ENCODE results near the gene JAG1.

Gene JAG1

DNA sequence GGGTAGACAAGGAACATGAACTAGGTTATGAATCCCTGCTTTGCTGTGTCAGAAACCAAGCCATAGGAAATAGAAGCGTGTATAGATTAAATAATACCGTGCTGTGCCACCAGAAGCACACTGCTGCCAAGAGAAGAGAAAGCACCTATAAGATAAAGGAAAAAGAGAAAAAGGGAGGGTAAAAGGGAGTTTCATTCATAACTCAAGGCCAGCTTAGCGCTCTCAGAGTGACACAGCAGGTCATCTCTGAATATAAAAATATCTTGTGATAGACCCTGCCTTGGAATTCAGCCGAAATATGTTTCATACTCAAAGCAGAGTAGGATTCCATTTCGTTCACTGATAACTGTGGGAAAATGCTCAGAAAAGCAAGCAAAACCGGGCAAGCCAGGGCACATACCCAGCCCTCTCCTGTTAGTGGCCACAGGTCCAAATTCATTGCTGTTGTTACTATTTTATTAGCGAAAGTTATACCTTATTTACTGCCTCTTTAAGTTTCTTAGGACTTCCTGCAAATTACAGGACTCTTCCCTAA is 8.7 kb downstream of the JAG1 start:
- Histone ChIP-seq H3K4me1 (ENCODE audit: control insufficient read depth, insufficient read depth, low read length) (peaks cover 30% of the 10 kb centered on the region), H3K9me3 (ENCODE audit: control insufficient read depth, insufficient read depth, low read depth, low read length) (no peaks in the 10 kb centered on the region), H3K4me3 (ENCODE audit: low read depth, low read length) (no peak overlapping the region), H3K36me3 (ENCODE audit: control insufficient read depth in 2 of 2, insufficient read depth in 1 of 2, low read length in 2 of 2) (peaks cover 0 to 69% of the 10 kb centered on the region in 2 experiments; a peak in 2 of 3 replicates), H3K27ac (ENCODE audit: extremely low read depth, low read depth, low read length) (peak overlapping the region; percentile 57)
- ChIA-PET POLR2A (interaction anchor here (1.1 kb wide), 1 partner anchor 9 kb away, joined by 5 read pairs; the partner anchor contains the start of gene JAG1), CTCF (interaction anchor here (0.7 to 0.9 kb wide), 3 partner anchors 686 to 1633 kb away, joined by 3 to 4 read pairs (median 3); no protein-coding TSS in a partner anchor)
- TF ChIP-seq SCRT2 (tag by site-specific recombination; IDR thresholded peaks at IDR 0.05) (peak; percentile 17; the same call in 1 of the 2 replicates), WT1 (tag by site-specific recombination; IDR thresholded peaks at IDR 0.05) (peak; percentile 59)
- TF ChIP-seq, protein P1, sequence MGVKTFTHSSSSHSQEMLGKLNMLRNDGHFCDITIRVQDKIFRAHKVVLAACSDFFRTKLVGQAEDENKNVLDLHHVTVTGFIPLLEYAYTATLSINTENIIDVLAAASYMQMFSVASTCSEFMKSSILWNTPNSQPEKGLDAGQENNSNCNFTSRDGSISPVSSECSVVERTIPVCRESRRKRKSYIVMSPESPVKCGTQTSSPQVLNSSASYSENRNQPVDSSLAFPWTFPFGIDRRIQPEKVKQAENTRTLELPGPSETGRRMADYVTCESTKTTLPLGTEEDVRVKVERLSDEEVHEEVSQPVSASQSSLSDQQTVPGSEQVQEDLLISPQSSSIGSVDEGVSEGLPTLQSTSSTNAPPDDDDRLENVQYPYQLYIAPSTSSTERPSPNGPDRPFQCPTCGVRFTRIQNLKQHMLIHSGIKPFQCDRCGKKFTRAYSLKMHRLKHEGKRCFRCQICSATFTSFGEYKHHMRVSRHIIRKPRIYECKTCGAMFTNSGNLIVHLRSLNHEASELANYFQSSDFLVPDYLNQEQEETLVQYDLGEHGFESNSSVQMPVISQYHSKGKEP (tag by site-specific recombination; IDR thresholded peaks at IDR 0.05), result no peak

GRCh38 chr20:10663756-10664155 is 10.0 kb downstream of the JAG1 start:
- TF ChIP-seq ZNF341 (tag by site-specific recombination; IDR thresholded peaks at IDR 0.05; ENCODE audit: low read depth), result no peak
- TF ChIP-seq ZNF785 (tag by site-specific recombination; IDR thresholded peaks at IDR 0.05), result no peak
- TF ChIP-seq, protein P2, sequence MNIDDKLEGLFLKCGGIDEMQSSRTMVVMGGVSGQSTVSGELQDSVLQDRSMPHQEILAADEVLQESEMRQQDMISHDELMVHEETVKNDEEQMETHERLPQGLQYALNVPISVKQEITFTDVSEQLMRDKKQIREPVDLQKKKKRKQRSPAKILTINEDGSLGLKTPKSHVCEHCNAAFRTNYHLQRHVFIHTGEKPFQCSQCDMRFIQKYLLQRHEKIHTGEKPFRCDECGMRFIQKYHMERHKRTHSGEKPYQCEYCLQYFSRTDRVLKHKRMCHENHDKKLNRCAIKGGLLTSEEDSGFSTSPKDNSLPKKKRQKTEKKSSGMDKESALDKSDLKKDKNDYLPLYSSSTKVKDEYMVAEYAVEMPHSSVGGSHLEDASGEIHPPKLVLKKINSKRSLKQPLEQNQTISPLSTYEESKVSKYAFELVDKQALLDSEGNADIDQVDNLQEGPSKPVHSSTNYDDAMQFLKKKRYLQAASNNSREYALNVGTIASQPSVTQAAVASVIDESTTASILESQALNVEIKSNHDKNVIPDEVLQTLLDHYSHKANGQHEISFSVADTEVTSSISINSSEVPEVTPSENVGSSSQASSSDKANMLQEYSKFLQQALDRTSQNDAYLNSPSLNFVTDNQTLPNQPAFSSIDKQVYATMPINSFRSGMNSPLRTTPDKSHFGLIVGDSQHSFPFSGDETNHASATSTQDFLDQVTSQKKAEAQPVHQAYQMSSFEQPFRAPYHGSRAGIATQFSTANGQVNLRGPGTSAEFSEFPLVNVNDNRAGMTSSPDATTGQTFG (tag by site-specific recombination; IDR thresholded peaks at IDR 0.05; ENCODE audit: borderline replicate concordance), result no peak
- TF ChIP-seq ZNF747 (tag by site-specific recombination; IDR thresholded peaks at IDR 0.05), result no peak
- no peak for TF ChIP-seq ZNF221 (tag by site-specific recombination; IDR thresholded peaks at IDR 0.05; ENCODE audit: borderline replicate concordance)
- Histone ChIP-seq H3K4me3 (ENCODE audit: low read depth, low read length) (no peak overlapping the region), H3K4me1 (ENCODE audit: control insufficient read depth, insufficient read depth, low read length) (peaks cover 31% of the 10 kb centered on the region), H3K36me3 (ENCODE audit: control insufficient read depth in 2 of 2, insufficient read depth in 1 of 2, low read length in 2 of 2) (peaks cover 0 to 64% of the 10 kb centered on the region in 2 experiments; a peak in 2 of 3 replicates), H3K27ac (ENCODE audit: extremely low read depth, low read depth, low read length) (no peak overlapping the region), H3K9me3 (ENCODE audit: control insufficient read depth, insufficient read depth, low read depth, low read length) (no peaks in the 10 kb centered on the region)
- POLR2A ChIA-PET, result interaction anchor here (1.2 kb wide), 1 partner anchor 10 kb away, joined by 3 read pairs; the partner anchor contains the start of gene JAG1
- CTCF ChIA-PET, result interaction anchor here (0.7 kb wide), 1 partner anchor 68 kb away, joined by 6 read pairs; no protein-coding TSS in a partner anchor

DNA sequence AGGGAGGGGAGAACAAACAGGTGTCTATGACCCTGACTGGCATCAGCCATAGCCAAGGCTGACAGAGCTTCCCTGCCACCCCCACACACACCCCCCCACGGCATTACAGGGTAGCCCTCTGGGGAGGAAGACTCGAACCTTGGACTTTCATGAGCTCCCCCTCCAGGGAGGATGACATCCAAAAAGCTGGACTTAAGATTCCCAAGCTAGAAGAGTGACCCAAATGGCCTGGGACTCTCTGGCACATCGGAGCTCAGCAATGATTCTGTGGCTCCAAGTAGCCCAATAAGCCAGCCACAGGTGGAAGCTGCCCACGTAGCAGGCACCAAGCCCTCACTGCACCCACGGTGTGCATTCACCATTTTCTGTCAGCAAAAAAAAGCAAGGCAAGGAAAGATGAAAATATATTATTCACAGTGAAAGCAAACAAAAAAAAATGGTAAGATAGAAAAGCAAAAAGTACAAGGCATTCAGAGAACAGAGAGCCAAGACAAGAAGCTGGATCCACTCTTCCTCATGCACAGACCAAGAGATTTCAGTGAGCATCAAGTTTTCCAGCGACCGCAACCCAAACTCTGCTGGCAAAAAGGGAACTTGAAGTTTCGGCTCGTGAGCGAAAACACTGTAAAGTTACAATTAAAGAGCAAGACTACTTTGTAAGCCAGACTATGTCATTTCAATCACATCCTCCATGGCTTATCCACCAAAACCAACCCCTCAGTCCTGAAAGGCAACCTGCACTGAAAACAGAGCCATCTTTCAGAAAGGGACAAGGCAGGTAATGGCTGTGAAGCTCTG is 10.9 kb downstream of the JAG1 start:
- no peak overlapping the region for H3K27ac ChIP-seq (ENCODE audit: extremely low read depth, low read depth, low read length)
- peaks cover 0 to 65% of the 10 kb centered on the region in 2 experiments; a peak in 2 of 3 replicates for H3K36me3 ChIP-seq (ENCODE audit: control insufficient read depth in 2 of 2, insufficient read depth in 1 of 2, low read length in 2 of 2)
- POLR2A ChIA-PET, result interaction anchor here (1.2 to 2.4 kb wide), 2 partner anchors 8 to 11 kb away, joined by 3 to 6 read pairs; partner anchors contain the start of gene JAG1
- peaks cover 28% of the 10 kb centered on the region for H3K4me1 ChIP-seq (ENCODE audit: control insufficient read depth, insufficient read depth, low read length)
- CTCF ChIA-PET, result interaction anchor here (0.7 to 1.4 kb wide), 2 partner anchors 8 to 16 kb away, joined by 5 read pairs; no protein-coding TSS in a partner anchor
- H3K9me3 ChIP-seq (ENCODE audit: control insufficient read depth, insufficient read depth, low read depth, low read length), result no peaks in the 10 kb centered on the region
- H3K4me3 ChIP-seq (ENCODE audit: low read depth, low read length), result no peak overlapping the region
- TF ChIP-seq ZNF664 (tag by site-specific recombination; IDR thresholded peaks at IDR 0.05) (no peak), ZNF629 (tag by site-specific recombination; IDR thresholded peaks at IDR 0.05) (no peak), ZNF518A (tag by site-specific recombination; conservative IDR thresholded peaks at IDR 0.05; ENCODE audit: low read depth) (no peak), ZNF114 (tag by site-specific recombination; IDR thresholded peaks at IDR 0.05) (no peak), ZNF843 (tag by site-specific recombination; IDR thresholded peaks at IDR 0.05) (no peak), ZNF658 (tag by site-specific recombination; IDR thresholded peaks at IDR 0.05) (no peak), ZNF26 (tag by site-specific recombination; IDR thresholded peaks at IDR 0.05) (no peak), ZNF169 (tag by site-specific recombination; IDR thresholded peaks at IDR 0.05) (no peak)
- TF ChIP-seq, protein P3, sequence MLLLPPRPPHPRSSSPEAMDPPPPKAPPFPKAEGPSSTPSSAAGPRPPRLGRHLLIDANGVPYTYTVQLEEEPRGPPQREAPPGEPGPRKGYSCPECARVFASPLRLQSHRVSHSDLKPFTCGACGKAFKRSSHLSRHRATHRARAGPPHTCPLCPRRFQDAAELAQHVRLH (tag by site-specific recombination; IDR thresholded peaks at IDR 0.05), result no peak

Data from HEK293 (cell line).